H1 (cell line): ENCODE results near the gene WASHC4. TPM values are rescaled to one million over a fixed set of nuclear protein-coding genes. Genes with fewer than 3 reads are reported as not detected.

Experiments
- CBX8 ChIP-seq: fragments of 300-800, 300-1000 bp; sonication (generic); IDR thresholded peaks from 2 replicates; pipeline ENCODE4 v1.7.1; 2016; ENCODE audit warnings: low read depth, low read length, borderline replicate concordance
- CHD2 ChIP-seq: IDR thresholded peaks from 2 replicates; pipeline ENCODE4 v1.6.1; 2012; ENCODE audit warnings: low read length, improper control_type of control experiment
- CREB1 ChIP-seq: IDR thresholded peaks from 2 replicates; pipeline ENCODE4 v1.6.1; 2012; ENCODE audit warnings: inconsistent platforms
- JUND ChIP-seq: IDR thresholded peaks from 2 replicates; pipeline ENCODE4 v1.6.1; 2011; ENCODE audit warnings: mild to moderate bottlenecking, improper control_type of control experiment, low read length
- POLR2A ChIP-seq, 2 experiments: IDR thresholded peaks; 1 replicate in 1 of 2; 2 replicates in 1 of 2; pipeline ENCODE4 v1.6.1; 2011; ENCODE audit warnings: low read depth in 2 of 2, low read length in 2 of 2, mild to moderate bottlenecking in 2 of 2; ENCODE audit errors: control extremely low read depth in 1 of 2
- RAD21 ChIP-seq, 2 experiments: IDR thresholded peaks in 1 of 2; conservative IDR thresholded peaks in 1 of 2; 2 replicates each; pipeline ENCODE4 v1.6.1; 2011; ENCODE audit warnings: low read depth in 2 of 2, low read length in 2 of 2, improper control_type of control experiment in 1 of 2, inconsistent platforms in 1 of 2, mild to moderate bottlenecking in 1 of 2, moderate library complexity in 1 of 2
- SIN3A ChIP-seq, 2 experiments: IDR thresholded peaks in 1 of 2; conservative IDR thresholded peaks in 1 of 2; 2 replicates each; pipeline ENCODE4 v1.6.1; 2011 to 2012; ENCODE audit warnings: low read length in 2 of 2, improper control_type of control experiment in 1 of 2, low read depth in 1 of 2, mild to moderate bottlenecking in 1 of 2
- SIRT6 ChIP-seq: IDR thresholded peaks from one replicate; pipeline ENCODE4 v1.7.1; 2012; ENCODE audit warnings: low read length, inconsistent platforms
- SIX5 ChIP-seq: IDR thresholded peaks from 2 replicates; pipeline ENCODE4 v1.6.1; 2011; ENCODE audit warnings: mild to moderate bottlenecking, low read depth, low read length
- TAF1 ChIP-seq: IDR thresholded peaks from 2 replicates; pipeline ENCODE4 v1.6.1; 2011; ENCODE audit warnings: mild to moderate bottlenecking, low read depth, low read length
- TAF7 ChIP-seq: optimal IDR thresholded peaks from 2 replicates; pipeline ENCODE3; 2011; ENCODE audit warnings: low read depth, mild to moderate bottlenecking, inconsistent platforms, low read length, moderate library complexity, borderline replicate concordance
- TBP ChIP-seq: IDR thresholded peaks from 2 replicates; pipeline ENCODE4 v1.6.1; 2011; ENCODE audit warnings: low read depth, low read length, improper control_type of control experiment
- YY1 ChIP-seq: IDR thresholded peaks from 2 replicates; pipeline ENCODE4 v1.6.1; 2011; ENCODE audit warnings: low read depth, mild to moderate bottlenecking, low read length
- polyA plus RNA-seq, 7 experiments: library from polyadenylated mRNA; depleted of rRNA in 3 of 7; stranded (reverse) in 5 of 7; unstranded in 2 of 7; fragments of >200 nt in 5 of 7; fragments of 200-250 nt in 2 of 7; gene quantifications; 1 replicate in 5 of 7; 2 replicates in 1 of 7; 4 replicates in 1 of 7; pipeline versions ENCODE4 v1.2.1 to v1.2.3, GENCODE V29; 2011 to 2013; ENCODE audit warnings: missing spikeins in 2 of 7, mixed read lengths in 2 of 7
- total RNA-seq: library from RNA; stranded (reverse); fragmentation: NEBNext Ultra II Directional; extraction: Animal tissue kit (Norgen Biotek cat#: 25700); gene quantifications from 2 replicates; pipeline ENCODE4 v1.2.1, GENCODE V29; 2021
- TF ChIP-seq, protein P1 (sequence below): IDR thresholded peaks from 2 replicates; pipeline ENCODE4 v1.6.1; 2011; ENCODE audit warnings: low read length, improper control_type of control experiment
- TF ChIP-seq, protein P2 (sequence below): IDR thresholded peaks from 2 replicates; pipeline ENCODE4 v1.6.1; 2012; ENCODE audit warnings: inconsistent platforms

WASHC4 gene
- total and polyA plus RNA-seq, 2 of the 8 experiments (the other 6 are each of a cell fraction or from before 2014, with no cell fraction given): 13.0 to 38.5 TPM

DNA sequence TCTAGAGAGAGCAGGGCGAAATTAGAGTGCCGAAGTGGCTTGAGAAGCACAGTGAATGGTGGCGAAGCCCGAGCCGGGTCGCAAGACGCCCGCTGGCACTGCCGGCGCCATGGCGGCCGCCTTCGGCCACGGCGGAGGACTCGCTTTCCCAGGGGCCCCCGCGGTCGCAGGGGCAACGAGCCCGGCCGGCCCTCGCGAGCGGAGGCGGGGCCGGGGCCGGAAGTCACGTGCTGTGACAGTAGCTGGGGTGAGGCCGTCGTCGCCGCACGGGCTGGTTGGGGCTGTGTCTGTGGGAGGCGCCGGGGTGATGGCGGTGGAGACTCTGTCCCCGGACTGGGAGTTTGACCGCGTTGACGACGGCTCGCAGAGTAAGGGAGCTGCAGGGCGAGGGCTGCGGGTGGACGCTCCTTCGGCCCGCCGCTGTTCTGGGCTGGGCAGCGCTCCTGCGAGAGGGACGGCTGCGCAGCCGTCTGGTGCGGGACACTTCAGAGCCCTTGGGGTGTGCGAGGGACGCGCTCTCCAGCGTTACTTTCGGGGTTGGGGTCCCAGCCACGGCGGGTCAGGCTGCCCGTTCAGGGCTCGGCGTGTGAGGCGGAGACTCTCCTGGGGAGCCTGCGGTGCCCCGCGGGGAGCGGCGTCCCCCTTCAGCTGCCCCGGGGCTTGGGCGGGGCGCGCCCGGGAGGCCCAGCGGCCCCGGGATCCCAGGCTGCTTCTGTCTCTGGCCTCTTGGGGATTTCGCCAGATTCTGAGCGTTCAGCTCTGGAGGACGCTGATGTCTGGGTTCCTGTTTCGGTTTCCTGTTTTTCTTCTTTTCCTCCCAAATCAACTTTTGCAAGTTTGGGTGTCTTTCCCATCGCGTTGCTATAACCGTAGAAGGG, at the start of gene WASHC4 (continued):
- TF ChIP-seq SIX5 (peak; percentile 52), JUND (no peak), CBX8 (no peak), CREB1 (peak; percentile 77), TAF7 (peak; percentile 90), POLR2A (IDR thresholded peaks at IDR 0.05; ENCODE audit: control extremely low read depth in 1 of 2, low read depth in 2 of 2, low read length in 2 of 2) (peak; percentile 93), TBP (peak; percentile 85), TAF1 (peak; percentile 96), SIRT6 (no peak), YY1 (peak; percentile 97), CHD2 (peak; percentile 91), SIN3A (conservative IDR thresholded peaks at IDR 0.05 in 1 of 2, IDR thresholded peaks at IDR 0.05 in 1 of 2; ENCODE audit: low read depth in 1 of 2, low read length in 2 of 2) (peak; percentile 30 to 79; a peak in 1 of 4 replicates), RAD21 (IDR thresholded peaks at IDR 0.05 in 1 of 2, conservative IDR thresholded peaks at IDR 0.05 in 1 of 2; ENCODE audit: low read depth in 2 of 2, low read length in 2 of 2) (no peak)
- TF ChIP-seq, protein P1, sequence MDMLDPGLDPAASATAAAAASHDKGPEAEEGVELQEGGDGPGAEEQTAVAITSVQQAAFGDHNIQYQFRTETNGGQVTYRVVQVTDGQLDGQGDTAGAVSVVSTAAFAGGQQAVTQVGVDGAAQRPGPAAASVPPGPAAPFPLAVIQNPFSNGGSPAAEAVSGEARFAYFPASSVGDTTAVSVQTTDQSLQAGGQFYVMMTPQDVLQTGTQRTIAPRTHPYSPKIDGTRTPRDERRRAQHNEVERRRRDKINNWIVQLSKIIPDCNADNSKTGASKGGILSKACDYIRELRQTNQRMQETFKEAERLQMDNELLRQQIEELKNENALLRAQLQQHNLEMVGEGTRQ: peak; percentile 96
- TF ChIP-seq, protein P2, sequence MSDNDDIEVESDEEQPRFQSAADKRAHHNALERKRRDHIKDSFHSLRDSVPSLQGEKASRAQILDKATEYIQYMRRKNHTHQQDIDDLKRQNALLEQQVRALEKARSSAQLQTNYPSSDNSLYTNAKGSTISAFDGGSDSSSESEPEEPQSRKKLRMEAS: peak; percentile 94
